HCT116 (cell line): Measurements from ENCODE around the gene NPPC. TPM values are rescaled to one million over a fixed set of nuclear protein-coding genes. Genes with fewer than 3 reads are reported as not detected.

Experiments used
- ATAC-seq: fragments of 200-7000 bp; cut with Tn5 transposase; 2 replicates; pipeline ENCODE4 v1.9.1; 2020; ENCODE audit warnings: mild to moderate bottlenecking, moderate library complexity
- BruUV-seq: library from RNA; stranded (reverse); fragments of 400-500 nt; replicated peaks from 2 replicates; lab custom pipeline; 2021; lab: Mats Ljungman, UMichigan
- CTCF ChIA-PET: fragments of 300-600 bp; sonication (Branson Sonifier 250); formaldehyde crosslinking; loops from one replicate; lab custom pipeline; 2021; ENCODE audit warnings: antibody characterized with exemption; lab: Charles Lee
- POLR2A ChIA-PET: fragments of 300-600, 350-600 bp; sonication (Branson Sonifier 250); formaldehyde crosslinking; loops from one replicate; lab custom pipeline; 2021; ENCODE audit warnings: antibody characterized with exemption; lab: Charles Lee
- RAD21 ChIA-PET, 2 experiments: fragments of 300-600 bp; sonication (Branson Sonifier 250); formaldehyde crosslinking; loops; one replicate each; lab custom pipeline; 2023; ENCODE audit warnings: low total read pairs in 2 of 2; ENCODE audit not compliant: uncharacterized antibody in 2 of 2, unreplicated experiment in 2 of 2, low non-redundant PET in 1 of 2; lab: Charles Lee
- DNase-seq: peaks from one replicate; pipeline ENCODE4 v3.0.0-alpha.2; 2010; ENCODE audit warnings: low read depth, low spot score
- H2AFZ ChIP-seq: fragments of 200-600 bp; shearing (Covaris generic), sonication (generic); 2 replicates; pipeline ENCODE4 v1.6.1; 2017; ENCODE audit warnings: low read depth, mixed run types, mixed read lengths, antibody characterized with exemption, low read length; ENCODE audit not compliant: poor library complexity, severe bottlenecking
- H3K27ac ChIP-seq: 2 replicates; pipeline ENCODE4 v1.5.1; 2012; ENCODE audit warnings: low read depth, low read length
- H3K27me3 ChIP-seq: fragments of 200-600 bp; sonication (generic); 2 replicates; pipeline ENCODE4 v1.6.1; 2016; ENCODE audit warnings: mixed run types, low read length, mixed read lengths; ENCODE audit not compliant: insufficient read depth
- H3K36me3 ChIP-seq, 2 experiments: fragments of 200-500 bp in 1 of 2; fragments of 200-600 bp in 1 of 2; sonication (Bioruptor generic) in 1 of 2; sonication (generic) in 1 of 2; 2 replicates each; pipeline versions ENCODE4 v1.5.1 to v1.6.1; 2014 to 2016; ENCODE audit warnings: low read length in 2 of 2, inconsistent platforms in 1 of 2, mixed read lengths in 1 of 2, mixed run types in 1 of 2; ENCODE audit not compliant: insufficient read depth in 2 of 2, control insufficient read depth in 1 of 2
- H3K4me1 ChIP-seq, 2 experiments: fragments of 200-600 bp in 1 of 2; sonication (generic) in 1 of 2; 2 replicates each; pipeline versions ENCODE4 v1.5.1 to v1.6.1; 2012 to 2017; ENCODE audit warnings: low read length in 2 of 2, inconsistent platforms in 1 of 2, mild to moderate bottlenecking in 1 of 2, mixed read lengths in 1 of 2, mixed run types in 1 of 2, moderate library complexity in 1 of 2; ENCODE audit not compliant: insufficient read depth in 2 of 2, control insufficient read depth in 1 of 2
- H3K4me2 ChIP-seq: fragments of 200-600 bp; sonication (generic); 2 replicates; pipeline ENCODE4 v1.6.1; 2017; ENCODE audit warnings: mixed run types, low read length, mixed read lengths
- H3K4me3 ChIP-seq, 2 experiments: fragments of 200-600 bp in 1 of 2; sonication (generic) in 1 of 2; replicated peaks in 1 of 2; 2 replicates each; pipeline ENCODE4 v1.5.1; 2011 to 2016; ENCODE audit warnings: low read length in 2 of 2, control low read depth in 1 of 2, low read depth in 1 of 2, mild to moderate bottlenecking in 1 of 2, mixed read lengths in 1 of 2, mixed run types in 1 of 2
- H3K79me2 ChIP-seq: fragments of 200-600 bp; sonication (generic); 2 replicates; pipeline ENCODE4 v1.6.1; 2017; ENCODE audit warnings: mild to moderate bottlenecking, mixed run types, low read length, moderate library complexity, mixed read lengths; ENCODE audit not compliant: insufficient read depth
- H3K9ac ChIP-seq: fragments of 200-600 bp; sonication (generic); 2 replicates; pipeline ENCODE4 v1.6.1; 2016; ENCODE audit warnings: low read length, mixed read lengths
- H3K9me2 ChIP-seq: fragments of 200-600 bp; sonication (generic), shearing (Covaris generic); 2 replicates; pipeline ENCODE4 v1.6.1; 2017; ENCODE audit warnings: mixed run types, mild to moderate bottlenecking, moderate library complexity; ENCODE audit not compliant: insufficient read depth
- H3K9me3 ChIP-seq, 2 experiments: fragments of 200-500 bp in 1 of 2; fragments of 200-600 bp in 1 of 2; sonication (Bioruptor generic) in 1 of 2; sonication (generic) in 1 of 2; 2 replicates each; pipeline ENCODE4 v1.6.1; 2014 to 2017; ENCODE audit warnings: low read length in 2 of 2, mixed read lengths in 2 of 2, inconsistent platforms in 1 of 2, low read depth in 1 of 2, mild to moderate bottlenecking in 1 of 2, mixed run types in 1 of 2, moderate library complexity in 1 of 2; ENCODE audit not compliant: control insufficient read depth in 1 of 2, insufficient read depth in 1 of 2
- H4K20me1 ChIP-seq: fragments of 200-600 bp; sonication (generic), shearing (Covaris generic); 2 replicates; pipeline ENCODE4 v1.6.1; 2017; ENCODE audit warnings: mixed run types, mild to moderate bottlenecking, moderate library complexity; ENCODE audit not compliant: insufficient read depth
- FOSL1 ChIP-seq: IDR thresholded peaks from 2 replicates; pipeline ENCODE4 v1.6.1; 2012; ENCODE audit warnings: low read depth
- JUND ChIP-seq: IDR thresholded peaks from 2 replicates; pipeline ENCODE4 v1.6.1; 2012
- RAD21 ChIP-seq: IDR thresholded peaks from 2 replicates; pipeline ENCODE4 v1.6.1; 2012; ENCODE audit warnings: low read depth, mild to moderate bottlenecking
- TCF7L2 ChIP-seq: IDR thresholded peaks from 2 replicates; pipeline ENCODE4 v1.7.0; 2011; ENCODE audit warnings: borderline replicate concordance, inconsistent platforms; ENCODE audit not compliant: insufficient read depth, insufficient read length; ENCODE audit errors: extremely low read depth
- ZFX ChIP-seq: fragments of 450-650 bp; IDR thresholded peaks from 2 replicates; pipeline ENCODE4 v1.6.1; 2017
- intact Hi-C: fragments of 100-400 bp; cut with micrococcal nuclease; formaldehyde crosslinking; loops from 2 replicates; pipeline ENCODE4 v1.10.0; 2022
- total RNA-seq: library from RNA; stranded (reverse); gene quantifications from one replicate; pipeline ENCODE4 v1.2.1, GENCODE V29; 2021; ENCODE audit not compliant: unreplicated experiment
- TF ChIP-seq, protein P1 (sequence below): IDR thresholded peaks from 2 replicates; pipeline ENCODE4 v1.6.1; 2012
- TF ChIP-seq, protein P2 (sequence below): IDR thresholded peaks from 2 replicates; pipeline ENCODE4 v1.6.1; 2012

The NPPC gene
- total RNA-seq, 1 experiment from 2014 or later = 0.52 TPM

DNA sequence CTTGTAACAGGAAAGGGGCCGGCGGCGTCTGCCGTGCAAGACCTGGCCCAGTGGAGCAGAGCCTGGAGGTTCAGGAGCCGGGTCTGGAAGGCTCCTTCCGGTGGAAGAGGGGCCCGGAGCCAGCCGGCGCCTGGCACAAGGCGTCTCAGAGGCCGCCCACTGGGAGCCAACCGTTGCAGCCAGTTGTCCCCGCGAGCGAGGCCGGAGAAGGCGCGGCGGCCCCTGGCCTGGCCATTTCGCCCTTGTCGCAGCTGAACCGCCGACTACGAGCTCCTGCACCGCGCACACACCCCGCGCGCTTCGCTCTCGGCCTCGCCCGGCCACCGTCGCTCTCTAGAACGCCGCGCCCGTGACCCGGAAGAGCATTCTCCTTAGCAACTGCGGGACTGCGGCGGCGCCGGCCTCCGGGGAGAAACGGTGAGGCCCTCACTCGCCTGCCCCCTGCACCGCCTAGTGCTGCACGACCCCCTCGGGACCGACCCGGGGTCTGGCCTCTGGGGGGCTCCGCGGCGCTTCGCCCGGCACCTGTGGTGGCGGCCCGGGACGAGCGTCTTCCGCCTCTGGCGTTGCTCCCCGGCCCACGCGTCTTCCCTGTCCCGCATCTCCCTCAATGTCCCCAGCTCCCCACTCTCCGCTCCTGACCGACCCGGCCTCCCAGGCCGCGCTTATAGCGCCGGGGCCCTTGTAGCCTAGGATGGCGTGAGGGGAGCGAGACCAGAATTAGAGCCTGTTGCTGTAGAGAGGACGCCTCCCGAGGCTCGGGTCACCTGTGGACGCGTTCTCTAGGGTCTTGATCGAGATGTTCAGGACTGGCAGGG, 35.4 kb upstream of the NPPC start, which contains the start of gene DIS3L2 (continued):
- TF ChIP-seq RAD21 = no peak
- TF ChIP-seq TCF7L2 = peak; percentile 75
- TF ChIP-seq, protein P1, sequence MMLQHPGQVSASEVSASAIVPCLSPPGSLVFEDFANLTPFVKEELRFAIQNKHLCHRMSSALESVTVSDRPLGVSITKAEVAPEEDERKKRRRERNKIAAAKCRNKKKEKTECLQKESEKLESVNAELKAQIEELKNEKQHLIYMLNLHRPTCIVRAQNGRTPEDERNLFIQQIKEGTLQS = no peak

DNA sequence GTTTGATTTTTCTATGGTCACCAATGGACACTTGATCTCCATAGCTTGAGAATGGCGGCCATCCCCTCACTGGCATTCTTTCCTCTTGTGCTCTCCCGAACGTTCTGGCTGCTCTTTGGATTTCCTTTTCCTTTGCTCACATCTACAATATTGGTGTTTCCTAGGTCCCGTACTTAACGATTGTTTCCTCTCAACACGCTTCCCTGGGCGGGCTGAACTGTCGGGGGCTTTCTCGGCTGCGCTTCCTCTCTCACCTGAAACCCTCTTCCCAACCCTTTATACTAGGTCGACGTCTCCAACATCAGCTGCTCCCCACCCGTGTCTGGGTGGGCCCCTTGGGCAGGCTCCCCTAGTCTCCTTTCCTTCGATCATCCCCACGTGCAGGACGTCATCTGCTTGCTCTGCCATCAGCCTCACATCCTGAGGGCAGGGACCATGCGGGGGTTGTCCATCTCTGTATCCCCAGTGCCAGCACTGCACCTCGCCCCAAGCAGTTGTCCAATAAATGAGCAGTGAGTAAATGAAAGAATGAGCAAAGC, 34.7 kb upstream of the NPPC start:
- H4K20me1 ChIP-seq = no peaks in the 10 kb centered on the region
- H3K27ac ChIP-seq = peak overlapping the region; percentile 86
- H3K9ac ChIP-seq = peak overlapping the region; percentile 90
- H3K4me3 ChIP-seq = peak overlapping the region; percentile 98 to 99
- H3K36me3 ChIP-seq = no peaks in the 10 kb centered on the region
- H3K79me2 ChIP-seq = peaks cover 41% of the 10 kb centered on the region
- H3K9me2 ChIP-seq = no peaks in the 10 kb centered on the region
- peak overlapping the region; percentile 88 for H3K4me2 ChIP-seq
- ChIA-PET POLR2A (interaction anchor here (1.0 kb wide), 1 partner anchor 19 kb away, joined by 3 read pairs; no protein-coding TSS in a partner anchor), CTCF (no interaction called here), RAD21 (no interaction called here)
- intact Hi-C loops = no loop called here
- H3K4me1 ChIP-seq = peaks cover 3 to 21% of the 10 kb centered on the region in 2 experiments; a peak in 3 of 4 replicates
- no peaks in the 10 kb centered on the region for H3K27me3 ChIP-seq
- ATAC-seq = peak; percentile 51; the same call in 1 of the 2 replicates
- TSS peak; percentile 91 for BruUV-seq
- DNase-seq = no peak
- peak overlapping the region; percentile 56 for H2AFZ ChIP-seq
- TF ChIP-seq JUND (no peak), FOSL1 (no peak), ZFX (no peak)
- TF ChIP-seq, protein P1 = no peak
- TF ChIP-seq, protein P2, sequence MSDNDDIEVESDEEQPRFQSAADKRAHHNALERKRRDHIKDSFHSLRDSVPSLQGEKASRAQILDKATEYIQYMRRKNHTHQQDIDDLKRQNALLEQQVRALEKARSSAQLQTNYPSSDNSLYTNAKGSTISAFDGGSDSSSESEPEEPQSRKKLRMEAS = peak; percentile 58
- H3K9me3 ChIP-seq = no peaks in the 10 kb centered on the region; a peak in 1 of 4 replicates
